GM12878 (cell line): ENCODE data around the gene ZNF836. TPM values are rescaled to one million over a fixed set of nuclear protein-coding genes. Genes with fewer than 3 reads are reported as not detected.
"Not testable (repeated sequence)": the region's sequence is repeated elsewhere in the genome, so short reads cannot be mapped to it uniquely, and the experiment has no call there.

Experiments
- ATAC-seq: fragments of 200-7000 bp; cut with Tn5 transposase; 3 replicates; pipeline ENCODE4 v1.9.1; 2020; ENCODE audit warnings: mild to moderate bottlenecking, moderate library complexity
- BruUV-seq: library from RNA; stranded (reverse); fragments of 400-500 nt; replicated peaks from 2 replicates; lab custom pipeline; 2021; lab: Mats Ljungman, UMichigan
- CTCF ChIA-PET: fragments of 300-600 bp; sonication (Branson Sonifier 250); formaldehyde crosslinking; extraction: SDS; loops from one replicate; lab custom pipeline; 2021; ENCODE audit warnings: inconsistent platforms; lab: Yijun Ruan, JAX
- POLR2A ChIA-PET: fragments of 350-600 bp; formaldehyde crosslinking; extraction: SDS; loops from one replicate; lab custom pipeline; 2021; ENCODE audit warnings: inconsistent platforms; lab: Charles Lee
- RAD21 ChIA-PET: fragments of 300-600 bp; sonication (Branson Sonifier 250); formaldehyde crosslinking; loops from one replicate; lab custom pipeline; 2023; ENCODE audit warnings: antibody characterized with exemption; ENCODE audit not compliant: unreplicated experiment; lab: Charles Lee
- SMC1A ChIA-PET: fragments of 300-600 bp; sonication (Branson Sonifier 250); formaldehyde crosslinking; loops from one replicate; lab custom pipeline; 2023; ENCODE audit not compliant: unreplicated experiment, uncharacterized antibody; lab: Charles Lee
- DNase-seq: peaks from one replicate; pipeline ENCODE4 v3.0.0-alpha.2; 2011; ENCODE audit warnings: low read depth, low spot score
- FAIRE-seq: peaks from 3 replicates; lab custom pipeline; 2011; peaks lifted over from hg19 to GRCh38; lab: Jason Lieb, UNC
- H2AFZ ChIP-seq: 2 replicates; pipeline ENCODE4 v1.6.0; 2011; ENCODE audit warnings: low read depth, low read length, control low read depth; ENCODE audit not compliant: control insufficient read depth
- H3K27ac ChIP-seq: 2 replicates; pipeline ENCODE4 v1.5.1; 2011; ENCODE audit warnings: control low read depth; ENCODE audit not compliant: control insufficient read depth, insufficient read depth
- H3K27me3 ChIP-seq, 2 experiments: replicated peaks in 1 of 2; 2 replicates each; pipeline versions ENCODE4 v1.6.0 to v1.6.1; 2011; ENCODE audit warnings: low read length in 1 of 2; ENCODE audit not compliant: control insufficient read depth in 2 of 2, insufficient read depth in 2 of 2
- H3K36me3 ChIP-seq, 2 experiments: 2 replicates each; pipeline ENCODE4 v1.5.1; 2011; ENCODE audit warnings: low read length in 1 of 2; ENCODE audit not compliant: control insufficient read depth in 2 of 2, insufficient read depth in 2 of 2
- H3K4me1 ChIP-seq: 2 replicates; pipeline ENCODE4 v1.6.1; 2011; ENCODE audit warnings: mild to moderate bottlenecking, low read length, moderate library complexity, mixed read lengths; ENCODE audit not compliant: control insufficient read depth, insufficient read depth
- H3K4me2 ChIP-seq: 2 replicates; pipeline ENCODE4 v1.6.0; 2011; ENCODE audit warnings: control low read depth; ENCODE audit not compliant: control insufficient read depth, insufficient read depth
- H3K4me3 ChIP-seq: fragments of 200-600 bp; sonication (generic); 2 replicates; pipeline ENCODE4 v1.5.1; 2016
- H3K79me2 ChIP-seq: 2 replicates; pipeline ENCODE4 v1.6.0; 2011; ENCODE audit warnings: low read length; ENCODE audit not compliant: control insufficient read depth, insufficient read depth
- H3K9ac ChIP-seq: 2 replicates; pipeline ENCODE4 v1.8.0; 2011; ENCODE audit warnings: low read length, control low read depth, mixed read lengths; ENCODE audit not compliant: control insufficient read depth, insufficient read depth
- H3K9me3 ChIP-seq: replicated peaks from 3 replicates; pipeline ENCODE4 v1.5.1; 2011; ENCODE audit warnings: mild to moderate bottlenecking, low read length; ENCODE audit not compliant: control insufficient read depth, insufficient read depth
- H4K20me1 ChIP-seq: 2 replicates; pipeline ENCODE4 v1.6.0; 2011; ENCODE audit not compliant: control insufficient read depth, insufficient read depth
- CREM ChIP-seq: IDR thresholded peaks from 2 replicates; pipeline ENCODE4 v1.6.1; 2014; ENCODE audit warnings: antibody characterized with exemption, low read depth
- EGR1 ChIP-seq, 2 experiments: IDR thresholded peaks; 1 replicate in 1 of 2; 2 replicates in 1 of 2; pipeline ENCODE4 v1.6.1; 2011 to 2012; ENCODE audit warnings: low read depth in 2 of 2, low read length in 2 of 2, borderline replicate concordance in 1 of 2, mild to moderate bottlenecking in 1 of 2, moderate library complexity in 1 of 2
- HCFC1 ChIP-seq: fragments of 150-350 bp; IDR thresholded peaks from 2 replicates; pipeline ENCODE4 v1.6.1; 2014; ENCODE audit warnings: low read length
- IRF5 ChIP-seq: fragments of 450-650 bp; IDR thresholded peaks from 2 replicates; pipeline ENCODE4 v1.6.1; 2017; ENCODE audit warnings: borderline replicate concordance
- NR2C2 ChIP-seq: IDR thresholded peaks from 2 replicates; pipeline ENCODE4 v1.6.1; 2011; ENCODE audit warnings: borderline replicate concordance, low read depth; ENCODE audit not compliant: control insufficient read depth, insufficient read length
- SIN3A ChIP-seq: IDR thresholded peaks from 2 replicates; pipeline ENCODE4 v1.6.1; 2012; ENCODE audit warnings: low read depth, low read length, improper control_type of control experiment
- ZBTB40 ChIP-seq: fragments of 450-650 bp; IDR thresholded peaks from 2 replicates; pipeline ENCODE4 v1.6.1; 2016; ENCODE audit warnings: mild to moderate bottlenecking, moderate library complexity, borderline replicate concordance
- WGBS: methylation state at CpG from one replicate; pipeline ENCODE4 v1.1.6; 2016; ENCODE audit warnings: low lambda C conversion rate; ENCODE audit not compliant: insufficient replicate concordance, insufficient coverage; ENCODE audit errors: missing lambda C conversion rate; 5-methylcytosine and 5-hydroxymethylcytosine counted together
- in situ Hi-C: fragments of 300-500 bp; cut with MboI; formaldehyde crosslinking; loops from 9 replicates; pipeline ENCODE4 v1.14.3; 2018; ENCODE audit warnings: mixed read lengths
- intact Hi-C: fragments of 100-400 bp; cut with micrococcal nuclease; formaldehyde crosslinking; loops from one replicate; pipeline ENCODE4 v1.14.2; 2022; ENCODE audit not compliant: unreplicated experiment
- polyA plus RNA-seq, 11 experiments: library from polyadenylated mRNA; depleted of rRNA in 4 of 11; unstranded in 6 of 11; stranded (reverse) in 5 of 11; fragments of >200 nt; fragmentation: Nextera tagmentation in 4 of 11; fragmentation: Illumina TruSeq in 1 of 11; extraction: Ambion mirVana in 4 of 11; extraction: Trizol in 1 of 11; gene quantifications; 1 replicate in 1 of 11; 2 replicates in 10 of 11; pipeline versions ENCODE4 v1.2.1 to v1.2.3, GENCODE V29; 2011 to 2016; ENCODE audit warnings: inconsistent platforms in 2 of 11, missing spikeins in 2 of 11, low read depth in 1 of 11
- total RNA-seq, 4 experiments: library from RNA; depleted of rRNA in 3 of 4; stranded (reverse); fragments of >200 nt in 3 of 4; fragmentation: Illumina TruSeq in 1 of 4; extraction: Trizol in 1 of 4; gene quantifications; 2 replicates each; pipeline versions ENCODE4 v1.2.1 to v1.2.3, GENCODE V29; 2013 to 2021

ZNF836 gene
- total and polyA plus RNA-seq, 10 of the 15 experiments (the other 5 are each of a cell fraction or from before 2014, with no cell fraction given) = 4.5 to 9.2 (median 6.2) TPM

- SMC1A ChIA-PET = no interaction called here
- DNase-seq (no peak), FAIRE-seq (no peak), ATAC-seq (no peak)
- POLR2A ChIA-PET = no interaction called here
- H4K20me1 ChIP-seq = peaks cover 3% of the 10 kb centered on the region; the same call in 1 of the 2 replicates
- TF ChIP-seq EGR1 (IDR thresholded peaks at IDR 0.05; ENCODE audit: borderline replicate concordance in 1 of 2, low read depth in 2 of 2, low read length in 2 of 2) = no peak
- no peak for TF ChIP-seq NR2C2
- no peak for TF ChIP-seq ZBTB40
- no peak for TF ChIP-seq CREM
- TF ChIP-seq SIN3A = no peak
- TF ChIP-seq HCFC1 = no peak
- TF ChIP-seq IRF5 = no peak
- in situ Hi-C loops (no loop called here), intact Hi-C loops (no loop called here)
- H3K9ac ChIP-seq = no peak overlapping the region
- peaks cover 44 to 72% of the 10 kb centered on the region in 2 experiments for H3K36me3 ChIP-seq
- no TSS peak for BruUV-seq
- H3K27ac ChIP-seq = no peak overlapping the region
- no peaks in the 10 kb centered on the region for H3K9me3 ChIP-seq
- no peak overlapping the region for H3K4me2 ChIP-seq
- peaks cover 2% of the 10 kb centered on the region; the same call in 1 of the 2 replicates for H3K79me2 ChIP-seq
- H3K4me3 ChIP-seq = no peak overlapping the region
- H3K27me3 ChIP-seq = no peaks in the 10 kb centered on the region
- RAD21 ChIA-PET = no interaction called here
- no peak overlapping the region for H2AFZ ChIP-seq
- no peaks in the 10 kb centered on the region for H3K4me1 ChIP-seq
- 100% methylated on average over 5 of the region's 5 CpGs for WGBS
- CTCF ChIA-PET = no interaction called here
Measured at GRCh38 chr19:52206481-52206880, 35.1 kb upstream of the ZNF836 start.

GRCh38 chr19:52200755-52201391, 29.5 kb upstream of the ZNF836 start:
- CTCF ChIA-PET, SMC1A ChIA-PET, DNase-seq, H4K20me1 ChIP-seq, H3K4me3 ChIP-seq, H3K4me2 ChIP-seq, H3K9ac ChIP-seq, BruUV-seq, H3K4me1 ChIP-seq, H3K27me3 ChIP-seq, FAIRE-seq, intact Hi-C loops, in situ Hi-C loops, H3K27ac ChIP-seq, H3K9me3 ChIP-seq, ATAC-seq, RAD21 ChIA-PET, H2AFZ ChIP-seq: not testable (repeated sequence)
- H3K79me2 ChIP-seq = peaks cover 31% of the 10 kb centered on the region
- POLR2A ChIA-PET = interaction anchor here (1.2 kb wide), 1 partner anchor 12 kb away, joined by 4 read pairs; no protein-coding TSS in a partner anchor
- 97% methylated on average over 17 of the region's 17 CpGs for WGBS
- H3K36me3 ChIP-seq = peaks cover 25 to 52% of the 10 kb centered on the region in 2 experiments
